Left ventricle myocardium inferior (tissue), 1 donor: ENCODE measurements around the gene ABLIM2. TPM values are rescaled to one million over a fixed set of nuclear protein-coding genes. Genes with fewer than 3 reads are reported as not detected.

Experiments
- DNase-seq: peaks from one replicate; pipeline ENCODE4 v3.0.0-alpha.2; 2020
- H3K27ac ChIP-seq: fragments of 200-600 bp; replicated peaks from 2 replicates; pipeline ENCODE4 v1.8.0; 2021
- H3K27me3 ChIP-seq: fragments of 200-600 bp; 2 replicates; pipeline ENCODE4 v1.8.0; 2021; ENCODE audit warnings: low read depth
- H3K36me3 ChIP-seq: fragments of 200-600 bp; 2 replicates; pipeline ENCODE4 v1.8.0; 2021
- H3K4me1 ChIP-seq: fragments of 200-600 bp; 2 replicates; pipeline ENCODE4 v1.8.0; 2021
- H3K4me3 ChIP-seq: fragments of 200-600 bp; 2 replicates; pipeline ENCODE4 v1.8.0; 2021; ENCODE audit warnings: mild to moderate bottlenecking, moderate library complexity
- H3K9me3 ChIP-seq: fragments of 200-600 bp; replicated peaks from 2 replicates; pipeline ENCODE4 v1.8.0; 2021
- CTCF ChIP-seq: fragments of 200-600 bp; IDR thresholded peaks from 2 replicates; pipeline ENCODE4 v1.8.0; 2021; ENCODE audit warnings: antibody characterized with exemption, mild to moderate bottlenecking, borderline replicate concordance
- intact Hi-C: fragments of 100-400 bp; cut with micrococcal nuclease; formaldehyde crosslinking; loops from one replicate; pipeline ENCODE4 v1.11.0; 2022
- total RNA-seq: library from RNA; stranded (reverse); fragmentation: NEBNext Ultra II Directional; extraction: Animal tissue kit (Norgen Biotek cat#: 25700); gene quantifications from one replicate; pipeline ENCODE4 v1.2.1, GENCODE V29; 2021
- donor health status: DM: no; HTN: yes; CAD: no; lungs with severe emphysema.

ABLIM2 gene
- total RNA-seq, 1 donor from 2014 or later: 43.5 TPM

- Histone ChIP-seq H3K9me3 (peaks cover 22% of the 10 kb centered on the region), H3K4me3 (no peak overlapping the region), H3K4me1 (peaks cover 7% of the 10 kb centered on the region), H3K27ac (peak overlapping the region; percentile 42), H3K27me3 (peaks cover 20% of the 10 kb centered on the region), H3K36me3 (peaks cover 17% of the 10 kb centered on the region)
- intact Hi-C loops: no loop called here
- no peak for TF ChIP-seq CTCF
- DNase-seq: no peak
Measured at GRCh38 chr4:8067945-8068896, 90.4 kb downstream of the ABLIM2 start.

- peaks cover 17% of the 10 kb centered on the region for H3K36me3 ChIP-seq
- intact Hi-C loops: no loop called here
- H3K27ac ChIP-seq: peak overlapping the region; percentile 42
- TF ChIP-seq CTCF: no peak
- no peak overlapping the region for H3K4me3 ChIP-seq
- peaks cover 7% of the 10 kb centered on the region for H3K4me1 ChIP-seq
- H3K9me3 ChIP-seq: peaks cover 24% of the 10 kb centered on the region
- DNase-seq: peak; percentile 47
- peaks cover 19% of the 10 kb centered on the region for H3K27me3 ChIP-seq
Measured at GRCh38 chr4:8067274-8067936, 91.2 kb downstream of the ABLIM2 start.

- H3K9me3 ChIP-seq: peaks cover 24% of the 10 kb centered on the region
- DNase-seq: no peak
- H3K4me3 ChIP-seq: no peak overlapping the region
- no peak overlapping the region for H3K27ac ChIP-seq
- H3K27me3 ChIP-seq: peaks cover 9% of the 10 kb centered on the region
- H3K36me3 ChIP-seq: peaks cover 17% of the 10 kb centered on the region
- TF ChIP-seq CTCF: no peak
- peaks cover 7% of the 10 kb centered on the region for H3K4me1 ChIP-seq
- intact Hi-C loops: no loop called here
Measured at GRCh38 chr4:8066336-8066931, 92.2 kb downstream of the ABLIM2 start.

GRCh38 chr4:8063974-8064563, 94.5 kb downstream of the ABLIM2 start:
- no peak overlapping the region for H3K27ac ChIP-seq
- H3K36me3 ChIP-seq: peaks cover 24% of the 10 kb centered on the region
- intact Hi-C loops: no loop called here
- H3K4me1 ChIP-seq: peaks cover 7% of the 10 kb centered on the region
- DNase-seq: no peak
- TF ChIP-seq CTCF: no peak
- peaks cover 24% of the 10 kb centered on the region for H3K9me3 ChIP-seq
- H3K27me3 ChIP-seq: no peaks in the 10 kb centered on the region
- no peak overlapping the region for H3K4me3 ChIP-seq

- no peak for TF ChIP-seq CTCF
- intact Hi-C loops: no loop called here
- peaks cover 24% of the 10 kb centered on the region for H3K36me3 ChIP-seq
- H3K4me3 ChIP-seq: no peak overlapping the region
- no peaks in the 10 kb centered on the region for H3K4me1 ChIP-seq
- H3K9me3 ChIP-seq: peaks cover 24% of the 10 kb centered on the region
- no peak for DNase-seq
- no peak overlapping the region for H3K27ac ChIP-seq
- no peaks in the 10 kb centered on the region for H3K27me3 ChIP-seq
Measured at GRCh38 chr4:8061573-8061972, 97.0 kb downstream of the ABLIM2 start.
